ENCODE data around the gene SUSD6. TPM values are rescaled to one million over a fixed set of nuclear protein-coding genes. Genes with fewer than 3 reads are reported as not detected.

Gene SUSD6
- polyA plus RNA-seq, 1 experiment, result 14.4 TPM

DNA sequence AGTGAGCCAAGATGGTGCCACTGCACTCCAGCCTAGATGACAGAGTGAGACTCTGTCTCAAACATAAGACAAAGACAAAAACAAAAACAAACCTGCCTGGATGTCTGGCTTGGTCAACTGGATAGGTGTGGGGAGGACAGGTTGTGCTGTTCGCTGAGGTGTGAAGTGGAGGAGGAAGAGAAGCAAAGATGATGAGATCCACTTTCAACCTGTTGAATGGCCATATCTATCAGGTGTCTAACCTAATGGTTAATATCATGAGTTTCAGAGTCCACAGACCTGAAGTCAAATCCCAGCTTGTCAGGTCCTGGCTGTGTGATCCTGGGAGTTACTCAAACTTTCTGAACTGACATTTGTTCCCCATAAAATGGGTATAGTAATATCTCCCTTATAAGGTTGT is 27.0 kb upstream of the SUSD6 start:
- DNase-seq (ENCODE audit: low read depth, low spot score), result no peak
- TF ChIP-seq, protein P1, sequence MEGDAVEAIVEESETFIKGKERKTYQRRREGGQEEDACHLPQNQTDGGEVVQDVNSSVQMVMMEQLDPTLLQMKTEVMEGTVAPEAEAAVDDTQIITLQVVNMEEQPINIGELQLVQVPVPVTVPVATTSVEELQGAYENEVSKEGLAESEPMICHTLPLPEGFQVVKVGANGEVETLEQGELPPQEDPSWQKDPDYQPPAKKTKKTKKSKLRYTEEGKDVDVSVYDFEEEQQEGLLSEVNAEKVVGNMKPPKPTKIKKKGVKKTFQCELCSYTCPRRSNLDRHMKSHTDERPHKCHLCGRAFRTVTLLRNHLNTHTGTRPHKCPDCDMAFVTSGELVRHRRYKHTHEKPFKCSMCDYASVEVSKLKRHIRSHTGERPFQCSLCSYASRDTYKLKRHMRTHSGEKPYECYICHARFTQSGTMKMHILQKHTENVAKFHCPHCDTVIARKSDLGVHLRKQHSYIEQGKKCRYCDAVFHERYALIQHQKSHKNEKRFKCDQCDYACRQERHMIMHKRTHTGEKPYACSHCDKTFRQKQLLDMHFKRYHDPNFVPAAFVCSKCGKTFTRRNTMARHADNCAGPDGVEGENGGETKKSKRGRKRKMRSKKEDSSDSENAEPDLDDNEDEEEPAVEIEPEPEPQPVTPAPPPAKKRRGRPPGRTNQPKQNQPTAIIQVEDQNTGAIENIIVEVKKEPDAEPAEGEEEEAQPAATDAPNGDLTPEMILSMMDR (IDR thresholded peaks at IDR 0.05; ENCODE audit: low read depth, low read length), result no peak
- no peaks in the 10 kb centered on the region for H3K27me3 ChIP-seq (ENCODE audit: control insufficient read depth, insufficient read depth, low read length)
- no peak overlapping the region for H3K4me3 ChIP-seq (ENCODE audit: low read depth, low read length)
- no peak overlapping the region for H3K27ac ChIP-seq (ENCODE audit: low read depth, low read length)
- ChIA-PET CTCF (interaction anchor here (0.5 to 5.6 kb wide), 58 partner anchors 9 to 444 kb away, joined by 3 to 115 read pairs (median 4); partner anchors contain the start of genes CCDC177 and SRSF5), POLR2A (no interaction called here)
- H3K9me3 ChIP-seq (ENCODE audit: control insufficient read depth, insufficient read depth, low read length), result no peaks in the 10 kb centered on the region

DNA sequence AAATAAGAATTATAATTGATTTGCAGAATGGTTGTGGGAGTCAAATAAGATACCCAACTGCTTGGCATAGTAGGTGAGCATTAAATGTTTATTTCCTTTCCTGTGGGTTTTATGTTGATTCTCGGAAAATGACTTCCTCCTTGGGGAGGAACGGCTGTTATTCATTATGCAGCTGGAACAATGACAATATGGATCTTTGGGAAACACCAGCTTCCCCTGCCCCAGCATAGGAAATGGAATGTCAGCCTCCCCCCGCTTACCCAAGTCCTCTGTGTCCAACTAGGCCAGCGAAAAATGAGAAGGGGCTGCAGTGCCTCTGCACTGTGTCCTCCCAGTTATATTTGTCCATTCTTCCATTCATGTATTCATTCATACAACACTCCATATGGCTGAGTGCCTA is 25.0 kb upstream of the SUSD6 start:
- POLR2A ChIA-PET, result no interaction called here
- DNase-seq (ENCODE audit: low read depth, low spot score), result no peak

DNA sequence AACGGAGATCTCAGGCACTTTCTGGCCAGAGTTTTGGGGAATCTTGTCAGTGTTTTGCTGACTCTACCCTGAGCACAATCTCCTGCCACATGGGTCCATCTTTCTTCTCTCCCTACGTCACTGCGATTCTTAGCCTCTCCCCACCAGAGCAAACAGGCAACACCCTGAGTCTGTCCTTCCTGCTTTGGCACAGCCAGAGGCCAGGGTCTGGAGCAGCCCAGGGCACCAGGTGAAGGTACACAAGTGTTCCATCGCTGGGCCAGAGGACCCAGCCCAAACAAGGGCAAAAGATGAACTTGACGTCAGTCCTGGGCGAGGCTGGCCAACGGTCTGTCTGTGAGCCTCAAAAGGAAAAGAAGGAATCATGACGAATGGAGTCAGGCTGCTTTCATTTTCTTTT is 24.0 kb upstream of the SUSD6 start:
- no peaks in the 10 kb centered on the region for H3K9me3 ChIP-seq (ENCODE audit: control insufficient read depth, insufficient read depth, low read length)
- ChIA-PET POLR2A (no interaction called here), CTCF (interaction anchor here (5.6 kb wide), 1 partner anchor 140 kb away, joined by 115 read pairs; no protein-coding TSS in a partner anchor)
- TF ChIP-seq, protein P1 (IDR thresholded peaks at IDR 0.05; ENCODE audit: low read depth, low read length), result no peak
- H3K27me3 ChIP-seq (ENCODE audit: control insufficient read depth, insufficient read depth, low read length), result no peaks in the 10 kb centered on the region
- no peak for DNase-seq (ENCODE audit: low read depth, low spot score)
- H3K4me3 ChIP-seq (ENCODE audit: low read depth, low read length), result no peak overlapping the region
- no peak overlapping the region for H3K27ac ChIP-seq (ENCODE audit: low read depth, low read length)

More for the DNA sequence above, 25.0 kb upstream of the SUSD6 start:
- Histone ChIP-seq H3K27me3 (ENCODE audit: control insufficient read depth, insufficient read depth, low read length) (no peaks in the 10 kb centered on the region), H3K4me3 (ENCODE audit: low read depth, low read length) (no peak overlapping the region), H3K9me3 (ENCODE audit: control insufficient read depth, insufficient read depth, low read length) (no peaks in the 10 kb centered on the region), H3K27ac (ENCODE audit: low read depth, low read length) (no peak overlapping the region)
- TF ChIP-seq, protein P1 (IDR thresholded peaks at IDR 0.05; ENCODE audit: low read depth, low read length), result no peak
- CTCF ChIA-PET, result interaction anchor here (1.0 to 5.6 kb wide), 4 partner anchors 11 to 141 kb away, joined by 3 to 115 read pairs (median 26); partner anchors contain the start of gene CCDC177

DNA sequence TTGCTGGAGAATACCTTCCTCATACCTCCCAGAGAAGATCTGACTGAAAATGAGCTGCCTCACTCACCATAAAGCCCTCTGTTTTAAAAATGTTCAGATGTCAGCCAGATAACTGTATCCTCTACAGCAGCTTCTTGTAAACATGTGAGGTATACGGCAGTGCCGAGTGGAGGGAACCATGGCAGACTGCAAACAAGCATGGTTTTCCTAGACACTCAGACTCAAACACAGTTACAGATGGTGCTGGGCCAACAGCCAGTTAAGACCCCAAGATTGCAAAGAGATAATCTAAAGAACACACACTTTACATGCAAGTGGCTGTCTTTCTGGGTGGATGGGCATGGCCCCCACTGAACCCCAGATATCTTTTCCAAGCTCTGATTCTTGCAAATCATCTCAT is 20.1 kb upstream of the SUSD6 start:
- CTCF ChIA-PET, result interaction anchor here (1.0 to 1.3 kb wide), 2 partner anchors 13 to 136 kb away, joined by 3 to 4 read pairs; no protein-coding TSS in a partner anchor
- H3K27ac ChIP-seq (ENCODE audit: low read depth, low read length), result no peak overlapping the region
- POLR2A ChIA-PET, result no interaction called here
- H3K27me3 ChIP-seq (ENCODE audit: control insufficient read depth, insufficient read depth, low read length), result peaks cover 5% of the 10 kb centered on the region
- H3K4me3 ChIP-seq (ENCODE audit: low read depth, low read length), result no peak overlapping the region
- no peaks in the 10 kb centered on the region for H3K9me3 ChIP-seq (ENCODE audit: control insufficient read depth, insufficient read depth, low read length)
- TF ChIP-seq, protein P1 (IDR thresholded peaks at IDR 0.05; ENCODE audit: low read depth, low read length), result no peak
- DNase-seq (ENCODE audit: low read depth, low spot score), result no peak

DNA sequence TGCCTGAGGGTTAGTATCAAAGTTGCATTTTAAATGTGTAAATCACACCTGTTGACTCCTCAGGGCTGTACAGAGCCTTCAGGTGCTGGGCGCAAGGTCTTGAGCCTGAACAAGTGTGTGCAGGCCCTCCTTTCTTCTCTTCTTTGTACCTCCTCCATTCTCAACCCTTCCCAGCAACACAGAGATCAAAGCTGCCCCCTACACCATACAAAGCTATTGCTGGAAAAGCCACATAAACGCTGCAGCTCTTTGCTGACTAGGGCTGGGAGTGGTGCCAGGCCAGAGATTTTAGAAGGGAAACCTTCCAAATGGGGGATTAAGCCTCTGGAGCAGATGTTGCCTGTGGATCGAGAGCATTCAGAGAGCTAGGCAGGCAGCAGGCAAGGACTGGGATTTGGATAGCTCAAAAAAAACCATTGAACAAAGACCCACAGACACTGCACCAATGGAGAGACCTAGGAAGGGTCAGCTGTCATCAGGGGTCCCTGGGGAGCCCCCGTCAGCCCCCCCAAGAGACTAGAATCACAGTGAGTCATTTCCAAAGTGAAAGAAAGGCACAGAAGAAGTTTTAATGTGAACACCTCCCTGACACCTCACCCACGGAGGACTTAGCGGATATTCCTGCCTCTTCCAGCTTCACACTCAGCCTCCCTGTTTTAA is 18.2 kb upstream of the SUSD6 start:
- peak overlapping the region; percentile 47 for H3K27ac ChIP-seq (ENCODE audit: low read depth, low read length)
- peaks cover 5% of the 10 kb centered on the region for H3K27me3 ChIP-seq (ENCODE audit: control insufficient read depth, insufficient read depth, low read length)
- POLR2A ChIA-PET, result interaction anchor here (0.6 to 1.5 kb wide), 3 partner anchors 19 to 174 kb away, joined by 3 to 5 read pairs (median 4); partner anchors contain the start of genes SRSF5 and SUSD6
- H3K9me3 ChIP-seq (ENCODE audit: control insufficient read depth, insufficient read depth, low read length), result no peaks in the 10 kb centered on the region
- TF ChIP-seq, protein P1 (IDR thresholded peaks at IDR 0.05; ENCODE audit: low read depth, low read length), result no peak
- DNase-seq (ENCODE audit: low read depth, low spot score), result peak; percentile 70
- CTCF ChIA-PET, result interaction anchor here (0.7 to 3.4 kb wide), 6 partner anchors 8 to 134 kb away, joined by 3 to 31 read pairs (median 7); no protein-coding TSS in a partner anchor
- peak overlapping the region; percentile 20 for H3K4me3 ChIP-seq (ENCODE audit: low read depth, low read length)

Measured in AG04450 (cell line).